Mucosa of rectum (tissue), 2 donors: ENCODE results near the gene ZFAND4.
"Not testable (repeated sequence)": the region's sequence is repeated elsewhere in the genome, so short reads cannot be mapped to it uniquely, and the experiment has no call there.

ENCODE experiments used
- H3K27ac ChIP-seq, 2 donors: one replicate each; pipeline ENCODE4 v1.7.0; 2013; ENCODE audit warnings: inconsistent platforms in 2 of 2, low read depth in 2 of 2, low read length in 2 of 2
- H3K27me3 ChIP-seq, 2 donors: one replicate each; pipeline ENCODE4 v1.7.0; 2013; ENCODE audit warnings: low read length in 2 of 2; ENCODE audit not compliant: control insufficient read depth in 2 of 2, insufficient read depth in 2 of 2
- H3K36me3 ChIP-seq, 2 donors: one replicate each; pipeline ENCODE4 v1.7.0; 2013; ENCODE audit warnings: low read length in 2 of 2; ENCODE audit not compliant: control insufficient read depth in 2 of 2, insufficient read depth in 2 of 2
- H3K4me1 ChIP-seq, 2 donors: one replicate each; pipeline ENCODE4 v1.7.0; 2013; ENCODE audit warnings: low read length in 2 of 2, mild to moderate bottlenecking in 1 of 2; ENCODE audit not compliant: control insufficient read depth in 2 of 2, insufficient read depth in 2 of 2
- H3K4me3 ChIP-seq, 2 donors: one replicate each; pipeline ENCODE4 v1.7.0; 2013; ENCODE audit warnings: low read length in 2 of 2
- H3K9ac ChIP-seq, 2 donors: one replicate each; pipeline ENCODE4 v1.7.0; 2013; ENCODE audit warnings: low read length in 2 of 2, low read depth in 1 of 2, mild to moderate bottlenecking in 1 of 2
- H3K9me3 ChIP-seq, 2 donors: one replicate each; pipeline ENCODE4 v1.7.0; 2013; ENCODE audit warnings: low read length in 2 of 2; ENCODE audit not compliant: control insufficient read depth in 2 of 2
- donor health status: healthy.
- donor health status: Normal muscosa, but diverticular disease.

Gene ZFAND4

DNA sequence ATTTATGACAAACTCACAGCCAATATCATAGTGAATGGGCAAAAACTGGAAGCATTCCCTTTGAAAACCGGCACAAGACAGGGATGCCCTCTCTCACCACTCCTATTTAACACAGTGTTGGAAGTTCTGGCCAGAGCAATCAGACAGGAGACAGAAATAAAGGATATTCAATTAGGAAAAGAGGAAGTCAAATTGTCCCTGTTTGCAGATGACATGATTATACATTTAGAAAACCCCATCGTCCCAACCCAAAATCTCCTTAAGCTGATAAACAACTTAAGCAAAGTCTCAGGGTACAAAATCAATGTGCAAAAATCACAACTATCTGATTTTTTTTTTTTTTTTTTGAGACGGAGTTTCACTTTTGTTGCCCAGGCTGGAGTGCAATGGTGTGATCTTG, 2.7 kb downstream of the ZFAND4 start:
- H3K9ac ChIP-seq, H3K4me3 ChIP-seq, H3K27ac ChIP-seq, H3K36me3 ChIP-seq, H3K9me3 ChIP-seq, H3K27me3 ChIP-seq: not testable (repeated sequence)
- peaks cover 5 to 14% of the 10 kb centered on the region in 2 donors for H3K4me1 ChIP-seq

DNA sequence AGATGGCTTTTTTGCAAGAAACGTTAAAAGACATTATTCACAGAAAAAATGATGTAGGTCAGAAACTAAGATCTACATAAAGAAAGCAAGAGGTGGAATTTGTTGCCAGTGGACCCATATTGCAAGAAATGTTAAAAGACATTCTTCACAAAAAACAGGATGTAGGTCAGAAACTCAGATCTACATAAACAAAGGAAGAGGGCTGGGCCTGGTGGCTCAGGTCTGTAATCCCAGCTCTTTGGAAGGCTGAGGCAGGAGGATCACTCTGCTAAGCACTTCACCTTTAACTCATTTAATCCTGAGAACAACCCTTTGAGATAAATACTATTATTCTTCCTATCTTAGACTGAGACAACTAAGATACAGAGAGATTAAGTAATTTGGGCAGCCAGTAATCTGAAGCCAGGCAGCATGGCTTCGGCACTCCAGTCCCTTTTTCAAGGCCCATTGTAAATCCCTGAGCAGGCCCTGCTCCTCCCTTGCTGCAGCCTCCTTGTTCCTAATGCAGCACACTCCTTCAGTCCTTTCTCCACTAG, 11.6 kb downstream of the ZFAND4 start:
- H3K4me3 ChIP-seq, result no peak overlapping the region
- H3K36me3 ChIP-seq, result peaks cover 0 to 4% of the 10 kb centered on the region in 2 donors
- H3K4me1 ChIP-seq, result no peaks in the 10 kb centered on the region
- no peak overlapping the region for H3K27ac ChIP-seq
- no peaks in the 10 kb centered on the region for H3K27me3 ChIP-seq
- no peak overlapping the region for H3K9ac ChIP-seq
- no peaks in the 10 kb centered on the region for H3K9me3 ChIP-seq

DNA sequence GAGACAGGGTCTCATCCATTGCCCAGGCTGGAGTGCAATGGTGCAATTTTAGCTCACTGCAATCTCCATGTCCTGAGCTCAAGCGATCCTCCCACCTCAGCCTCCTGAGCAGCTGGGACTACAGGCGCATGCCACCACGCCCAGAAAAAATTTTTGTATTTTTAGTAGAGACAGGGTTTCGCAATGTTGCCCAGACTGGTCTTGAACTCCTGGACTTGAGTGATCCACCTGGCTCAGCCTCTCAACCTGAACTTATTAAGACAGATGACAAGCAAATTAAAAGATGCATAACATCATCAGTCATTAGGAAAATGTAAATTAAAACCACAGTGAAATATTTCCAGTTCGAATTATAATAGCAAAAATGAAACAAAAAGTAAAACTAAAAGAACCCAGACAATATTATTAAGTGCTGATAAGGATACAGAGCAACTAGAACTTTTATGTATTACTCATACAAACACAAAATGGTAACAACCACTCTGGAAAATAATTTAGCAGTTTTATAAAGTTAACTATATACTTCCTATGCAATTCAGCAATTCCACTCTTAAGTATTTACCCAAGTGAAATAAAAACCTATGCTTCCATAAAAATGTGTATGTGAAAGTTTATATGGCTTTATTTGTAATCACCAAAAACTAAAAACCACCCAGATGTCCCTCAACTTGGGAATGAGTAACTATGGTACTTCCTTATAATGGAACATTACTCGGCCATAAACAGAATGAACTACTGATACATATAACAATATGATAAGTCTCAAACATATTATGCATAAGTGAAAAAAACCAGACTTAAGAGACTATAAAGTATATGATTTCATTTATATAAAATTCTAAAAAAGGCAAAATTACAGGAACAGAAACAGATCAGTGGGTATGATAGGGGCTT, 15.3 kb downstream of the ZFAND4 start:
- H3K4me3 ChIP-seq, result no peak overlapping the region
- H3K9ac ChIP-seq, result no peak overlapping the region
- H3K4me1 ChIP-seq, result no peaks in the 10 kb centered on the region
- H3K27me3 ChIP-seq, result no peaks in the 10 kb centered on the region
- no peak overlapping the region for H3K27ac ChIP-seq
- H3K9me3 ChIP-seq, result no peaks in the 10 kb centered on the region
- peaks cover 0 to 4% of the 10 kb centered on the region in 2 donors for H3K36me3 ChIP-seq

DNA sequence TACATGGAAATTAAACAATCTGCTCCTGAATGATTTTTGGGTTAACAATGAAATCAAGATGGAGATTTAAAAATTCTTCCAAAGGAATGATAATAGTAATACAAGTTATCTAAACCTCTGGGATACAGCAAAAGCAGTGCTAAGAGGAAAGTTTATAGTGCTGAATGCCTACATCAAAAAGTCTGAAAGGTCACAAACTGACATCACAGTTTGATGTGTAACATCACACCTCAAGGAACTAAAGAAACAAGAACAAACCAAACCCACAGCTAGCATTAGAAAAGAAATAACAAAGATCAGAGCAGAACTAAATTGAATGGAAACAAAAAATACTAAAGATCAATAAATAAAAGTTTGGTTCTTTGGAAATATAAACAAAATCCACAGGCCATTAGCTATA, 17.4 kb downstream of the ZFAND4 start:
- no peaks in the 10 kb centered on the region for H3K4me1 ChIP-seq
- no peak overlapping the region for H3K27ac ChIP-seq
- no peak overlapping the region for H3K9ac ChIP-seq
- H3K36me3 ChIP-seq, result peaks cover 0 to 4% of the 10 kb centered on the region in 2 donors
- H3K4me3 ChIP-seq, result no peak overlapping the region
- no peaks in the 10 kb centered on the region for H3K27me3 ChIP-seq
- no peaks in the 10 kb centered on the region for H3K9me3 ChIP-seq

DNA sequence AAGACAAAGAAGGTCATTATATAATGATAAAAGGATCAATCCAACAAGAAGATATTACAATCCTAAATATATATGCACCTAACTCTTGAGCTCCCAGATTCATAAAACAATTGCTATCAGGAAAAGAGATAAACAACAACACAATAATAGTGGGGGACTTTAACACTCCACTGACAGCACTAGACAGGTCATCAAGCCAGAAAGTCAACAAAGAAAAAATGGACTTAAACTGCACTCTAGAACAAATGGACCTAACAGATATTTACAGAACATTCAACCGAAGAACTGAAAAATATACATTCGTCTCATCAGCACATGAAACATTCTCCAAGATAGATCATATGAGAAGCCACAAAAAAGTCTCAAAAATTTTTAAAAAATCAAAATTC, 17.8 kb downstream of the ZFAND4 start:
- not testable (repeated sequence) for H3K9me3 ChIP-seq, H3K27me3 ChIP-seq

DNA sequence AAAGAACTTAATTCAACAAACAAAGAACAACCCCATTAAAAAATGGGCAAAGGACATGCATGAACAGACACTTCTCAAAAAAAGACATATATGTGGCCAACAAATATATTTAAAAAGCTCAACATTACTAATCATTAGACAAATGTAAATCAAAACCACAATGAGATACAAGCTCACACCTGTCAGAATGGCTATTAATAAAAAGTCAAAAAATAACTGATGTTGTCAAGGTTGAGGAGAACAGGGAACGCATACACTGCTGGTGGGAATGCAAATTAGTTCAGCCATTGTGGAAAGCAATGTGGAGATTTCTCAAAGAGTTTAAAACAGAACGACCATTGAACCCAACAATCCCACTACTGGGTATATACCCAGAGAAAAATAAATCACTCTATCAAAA, 19.1 kb downstream of the ZFAND4 start:
- Histone ChIP-seq H3K4me1 (no peaks in the 10 kb centered on the region), H3K9ac (no peak overlapping the region), H3K4me3 (no peak overlapping the region), H3K27me3 (no peaks in the 10 kb centered on the region), H3K36me3 (peaks cover under 1 to 4% of the 10 kb centered on the region in 2 donors), H3K27ac (no peak overlapping the region), H3K9me3 (no peaks in the 10 kb centered on the region)

More for the DNA sequence above, 17.8 kb downstream of the ZFAND4 start:
- not testable (repeated sequence) for H3K4me3 ChIP-seq, H3K9ac ChIP-seq, H3K36me3 ChIP-seq, H3K27ac ChIP-seq, H3K4me1 ChIP-seq

DNA sequence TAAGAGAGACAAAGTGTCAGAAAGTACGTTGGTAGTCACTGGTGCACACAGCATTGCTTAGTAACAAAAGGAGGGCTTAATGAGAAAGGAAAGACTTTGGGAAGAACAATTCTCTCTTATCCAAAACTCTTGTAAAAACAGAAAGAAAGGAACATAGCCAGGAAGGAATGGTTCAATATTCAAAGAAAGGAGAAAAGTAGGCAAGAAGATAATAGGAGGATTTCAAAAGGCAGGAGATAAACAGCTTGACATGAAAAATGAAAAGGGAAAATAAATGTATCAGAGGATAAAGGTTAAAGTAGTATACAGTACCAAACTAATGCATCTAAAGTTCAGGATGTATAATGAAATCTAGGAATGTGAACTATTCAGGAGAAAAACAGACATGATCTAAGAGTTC, 20.1 kb downstream of the ZFAND4 start:
- Histone ChIP-seq H3K9ac (no peak overlapping the region), H3K36me3 (peaks cover 4% of the 10 kb centered on the region in 2 donors), H3K9me3 (no peaks in the 10 kb centered on the region), H3K27me3 (no peaks in the 10 kb centered on the region), H3K27ac (no peak overlapping the region), H3K4me3 (no peak overlapping the region), H3K4me1 (no peaks in the 10 kb centered on the region)

DNA sequence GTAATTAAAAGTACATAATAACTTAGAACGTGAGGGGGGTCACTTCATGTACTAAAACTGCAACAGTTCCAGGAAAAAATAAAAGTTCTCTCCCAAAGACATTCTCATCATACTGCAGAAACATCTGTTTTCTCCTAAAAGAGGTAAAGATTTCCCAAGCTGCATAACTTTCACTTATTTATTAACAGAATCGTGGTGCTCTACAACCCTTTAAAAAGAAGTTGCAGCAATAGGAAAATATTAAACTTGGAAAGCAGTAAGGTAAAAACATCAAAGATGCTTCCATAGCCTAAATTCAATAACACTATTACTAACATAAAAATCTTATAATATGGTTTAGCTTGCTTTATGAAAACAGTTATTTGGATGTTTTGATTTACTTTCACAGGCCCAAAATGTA, 23.3 kb downstream of the ZFAND4 start:
- H3K27ac ChIP-seq, result no peak overlapping the region
- no peak overlapping the region for H3K4me3 ChIP-seq
- H3K9me3 ChIP-seq, result no peaks in the 10 kb centered on the region
- peaks cover 7 to 13% of the 10 kb centered on the region in 2 donors for H3K36me3 ChIP-seq
- H3K27me3 ChIP-seq, result no peaks in the 10 kb centered on the region
- no peaks in the 10 kb centered on the region for H3K4me1 ChIP-seq
- no peak overlapping the region for H3K9ac ChIP-seq

DNA sequence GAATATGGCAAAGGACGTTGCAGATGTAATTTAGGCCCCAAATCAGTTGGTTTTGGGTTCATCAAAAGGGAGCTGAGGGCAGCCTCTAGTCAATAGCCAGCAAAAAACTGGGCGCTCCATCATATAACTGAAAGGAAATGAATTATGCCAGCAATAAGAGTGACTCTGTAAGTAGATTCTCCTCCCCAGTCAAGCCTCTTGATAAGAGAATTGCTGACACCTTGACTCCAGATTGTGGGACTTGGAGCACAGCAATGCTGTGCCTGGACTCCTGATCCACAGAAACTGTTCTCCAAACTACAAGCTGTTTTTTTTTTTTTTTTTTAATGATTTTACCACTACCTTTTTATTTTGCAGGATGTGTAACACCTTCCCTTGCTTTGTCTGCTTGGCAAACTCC, 25.5 kb downstream of the ZFAND4 start:
- Histone ChIP-seq H3K4me3 (no peak overlapping the region), H3K27me3 (no peaks in the 10 kb centered on the region), H3K9me3 (no peaks in the 10 kb centered on the region), H3K9ac (no peak overlapping the region), H3K4me1 (no peaks in the 10 kb centered on the region), H3K27ac (no peak overlapping the region), H3K36me3 (peaks cover 7 to 13% of the 10 kb centered on the region in 2 donors)

DNA sequence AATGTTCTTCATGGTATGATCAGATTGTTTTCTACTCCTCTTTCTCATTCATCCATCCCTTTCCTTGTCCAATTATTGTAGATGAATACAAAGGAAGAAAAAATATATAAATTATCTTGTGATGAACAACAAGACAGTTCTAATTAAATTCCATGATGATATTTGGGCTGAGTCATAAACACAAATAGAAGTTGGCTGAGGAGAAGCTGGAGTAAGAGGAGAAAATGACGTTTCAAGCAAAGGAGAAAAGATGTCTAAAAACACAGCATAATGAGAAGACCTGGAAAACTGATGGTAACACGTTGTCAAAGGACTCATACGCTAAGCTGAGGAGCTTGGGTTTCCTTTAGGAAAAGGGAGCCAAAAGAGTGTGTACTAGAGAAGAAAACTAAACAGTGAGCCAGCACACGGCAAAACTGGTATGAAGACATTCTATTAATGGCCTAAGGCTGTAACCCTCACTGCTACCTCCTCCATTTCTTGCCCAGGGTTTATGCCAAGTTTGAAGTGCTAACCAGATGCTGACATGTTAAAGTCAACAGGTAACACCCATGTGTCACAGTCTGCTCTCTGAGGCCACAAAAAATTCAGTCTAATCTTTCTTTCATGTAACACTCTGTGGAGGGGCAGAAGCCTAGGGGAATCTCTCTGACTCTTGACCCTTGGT, 26.1 kb downstream of the ZFAND4 start:
- peaks cover 11 to 13% of the 10 kb centered on the region in 2 donors for H3K36me3 ChIP-seq
- H3K4me3 ChIP-seq, result no peak overlapping the region
- no peak overlapping the region for H3K27ac ChIP-seq

More for the DNA sequence above, 26.1 kb downstream of the ZFAND4 start:
- Histone ChIP-seq H3K9me3 (no peaks in the 10 kb centered on the region), H3K27me3 (no peaks in the 10 kb centered on the region), H3K9ac (no peak overlapping the region), H3K4me1 (no peaks in the 10 kb centered on the region)
